ENCODE measurements around the gene NSD2.

GRCh38 chr4:1952719-1953118, 81.5 kb downstream of the NSD2 start:
- no peak for TF ChIP-seq POLR2A (IDR thresholded peaks at IDR 0.05)
- no peak for TF ChIP-seq CTCF (IDR thresholded peaks at IDR 0.05)
